Omental fat pad (tissue), 4 donors: ENCODE results near the gene TNFRSF25. TPM values are rescaled to one million over a fixed set of nuclear protein-coding genes. Genes with fewer than 3 reads are reported as not detected.
A peak's percentile ranks its signal among the peaks of the same experiment; 100 is the strongest.

Experiments used
- ATAC-seq: fragments of 150-250 bp; one replicate; pipeline ENCODE4 v1.9.1; 2016; ENCODE audit warnings: mild to moderate bottlenecking, moderate library complexity; ENCODE audit not compliant: low FRiP score
- DNase-seq: peaks from one replicate; pipeline ENCODE4 v3.0.0-alpha.2; 2019; ENCODE audit warnings: low spot score
- total RNA-seq, 4 donors: library from RNA; depleted of rRNA; stranded (reverse); fragments of >200 nt; gene quantifications; one replicate each; pipeline ENCODE4 v1.1.0, GENCODE V29; 2016
- TF ChIP-seq, protein P1 (sequence below), 3 donors: fragments of 450-650 bp; IDR thresholded peaks; one replicate each; pipeline ENCODE4 v1.5.1; 2016 to 2017; ENCODE audit warnings: antibody characterized with exemption in 3 of 3, mild to moderate bottlenecking in 3 of 3, moderate library complexity in 2 of 3

TNFRSF25 gene
- total RNA-seq, 4 donors from 2014 or later = 4.4 to 25.5 (median 6.6) TPM

DNA sequence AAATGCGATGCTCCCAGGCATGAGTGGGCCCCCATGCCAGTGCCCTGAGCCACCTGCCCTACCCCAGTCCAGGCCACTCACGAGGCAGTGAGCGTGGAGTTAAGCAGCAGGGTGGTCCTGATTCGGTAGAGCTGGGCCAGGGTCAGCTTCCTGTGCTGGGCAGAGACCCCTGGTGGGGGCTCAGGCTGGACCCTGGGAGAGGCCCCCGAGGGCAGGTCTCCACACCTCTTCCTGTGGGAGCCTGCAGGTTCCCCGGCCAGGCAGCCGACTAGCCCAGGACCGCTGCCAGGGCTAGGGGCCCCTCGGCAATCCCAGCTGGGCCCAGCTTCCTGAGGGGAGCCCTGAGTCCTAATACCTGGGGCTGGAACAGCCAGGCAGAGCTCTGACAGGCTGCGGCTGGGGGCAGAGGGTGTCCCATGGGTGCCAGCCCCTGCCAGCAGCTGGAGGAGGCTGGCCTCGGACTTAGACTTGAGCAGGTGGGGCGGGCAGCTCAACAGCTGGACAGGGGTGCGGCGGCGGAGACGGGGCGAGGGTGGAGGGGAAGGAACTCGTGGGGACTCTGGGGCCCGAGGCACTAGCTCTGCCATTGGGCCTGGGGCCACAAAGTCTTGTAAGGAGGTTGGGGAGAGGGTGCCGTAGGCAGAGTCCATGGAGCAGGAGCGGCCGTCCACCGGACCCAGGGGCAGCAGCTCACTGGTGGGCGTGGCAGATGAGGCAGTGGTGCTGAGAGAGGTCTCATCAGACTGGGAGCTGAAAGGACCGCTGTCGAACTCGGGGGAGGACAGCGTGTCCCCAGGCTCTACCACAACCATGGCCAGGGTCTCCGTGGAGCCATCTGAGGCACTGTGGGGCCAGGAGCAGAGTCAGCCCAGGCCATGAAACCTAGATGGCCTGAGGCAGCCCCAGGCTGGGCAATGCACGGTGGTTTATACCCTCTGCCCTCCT is 2.0 kb upstream of the TNFRSF25 start:
- TF ChIP-seq, protein P1, sequence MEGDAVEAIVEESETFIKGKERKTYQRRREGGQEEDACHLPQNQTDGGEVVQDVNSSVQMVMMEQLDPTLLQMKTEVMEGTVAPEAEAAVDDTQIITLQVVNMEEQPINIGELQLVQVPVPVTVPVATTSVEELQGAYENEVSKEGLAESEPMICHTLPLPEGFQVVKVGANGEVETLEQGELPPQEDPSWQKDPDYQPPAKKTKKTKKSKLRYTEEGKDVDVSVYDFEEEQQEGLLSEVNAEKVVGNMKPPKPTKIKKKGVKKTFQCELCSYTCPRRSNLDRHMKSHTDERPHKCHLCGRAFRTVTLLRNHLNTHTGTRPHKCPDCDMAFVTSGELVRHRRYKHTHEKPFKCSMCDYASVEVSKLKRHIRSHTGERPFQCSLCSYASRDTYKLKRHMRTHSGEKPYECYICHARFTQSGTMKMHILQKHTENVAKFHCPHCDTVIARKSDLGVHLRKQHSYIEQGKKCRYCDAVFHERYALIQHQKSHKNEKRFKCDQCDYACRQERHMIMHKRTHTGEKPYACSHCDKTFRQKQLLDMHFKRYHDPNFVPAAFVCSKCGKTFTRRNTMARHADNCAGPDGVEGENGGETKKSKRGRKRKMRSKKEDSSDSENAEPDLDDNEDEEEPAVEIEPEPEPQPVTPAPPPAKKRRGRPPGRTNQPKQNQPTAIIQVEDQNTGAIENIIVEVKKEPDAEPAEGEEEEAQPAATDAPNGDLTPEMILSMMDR (IDR thresholded peaks at IDR 0.05) = no peak
- ATAC-seq (no peak), DNase-seq (no peak)

DNA sequence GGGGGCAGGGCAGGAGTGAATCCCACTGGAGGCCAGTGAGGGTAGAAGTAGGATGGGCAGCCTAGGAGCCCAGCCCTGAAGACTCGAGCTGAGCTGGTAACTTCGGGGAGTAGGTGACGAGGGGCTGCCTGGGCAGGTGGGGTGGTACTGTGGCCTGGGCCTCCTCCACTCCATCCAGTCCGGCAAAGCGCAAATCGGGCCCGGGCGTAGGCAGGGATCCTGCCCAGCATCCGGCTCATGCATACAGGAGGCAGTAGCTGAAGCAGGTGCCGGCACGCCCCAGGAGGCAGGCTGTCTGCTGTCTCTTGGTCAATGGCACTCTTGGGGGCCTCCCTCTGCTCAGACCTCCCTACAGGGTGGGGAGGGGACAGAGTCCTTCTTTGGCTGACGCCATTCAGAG is 1.3 kb upstream of the TNFRSF25 start:
- no peak for DNase-seq
- peak; percentile 11 for ATAC-seq
- TF ChIP-seq, protein P1 (IDR thresholded peaks at IDR 0.05) = no peak

DNA sequence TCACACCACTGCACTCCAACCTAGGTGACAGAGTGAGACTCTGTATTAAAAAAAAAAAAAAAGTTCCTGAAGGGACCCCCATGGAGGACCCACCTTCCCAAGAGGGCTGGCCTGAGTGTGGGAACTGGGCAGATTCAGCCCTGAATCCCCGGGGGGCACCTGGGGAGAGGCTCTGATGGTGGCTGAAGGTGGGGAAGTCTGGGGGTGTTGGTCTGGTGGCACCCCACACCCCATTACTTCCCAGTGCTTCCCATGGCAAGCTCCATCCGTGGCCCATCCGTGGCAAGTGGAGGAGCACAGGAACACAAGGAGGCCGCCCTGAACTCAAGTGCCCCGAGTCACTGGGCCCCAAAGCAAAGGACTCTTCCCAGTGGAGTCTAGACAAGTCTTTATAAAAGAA is 778 bp upstream of the TNFRSF25 start:
- TF ChIP-seq, protein P1 (IDR thresholded peaks at IDR 0.05) = no peak
- ATAC-seq (no peak), DNase-seq (no peak)

DNA sequence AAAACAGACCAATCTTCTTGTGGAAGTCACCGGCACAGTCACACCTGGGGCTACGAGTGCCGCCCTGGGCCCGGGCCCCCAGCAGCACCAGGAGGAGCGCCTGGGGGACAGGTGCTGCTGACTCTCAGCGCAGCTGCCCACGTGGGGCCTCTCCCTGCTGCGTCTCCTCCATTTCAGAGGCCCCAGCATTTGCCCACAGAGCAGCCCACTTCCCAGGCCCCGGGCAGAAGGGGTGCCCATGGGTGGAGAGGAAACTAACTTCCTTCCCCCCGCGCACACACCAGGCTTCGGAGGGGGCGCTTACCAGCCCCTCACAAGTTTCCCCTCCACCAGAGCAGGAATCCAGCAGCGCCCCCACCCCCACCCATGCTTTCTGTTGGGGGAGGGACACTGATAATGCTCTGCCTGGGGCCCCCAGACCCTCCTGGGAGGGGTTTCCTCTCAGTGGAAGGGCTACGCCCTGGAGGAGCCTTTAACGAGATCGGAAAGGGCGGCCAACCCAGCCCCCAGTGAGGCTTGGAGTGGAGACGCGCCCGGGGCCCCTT is 440 bp downstream of the TNFRSF25 start:
- ATAC-seq = no peak
- no peak for DNase-seq
- TF ChIP-seq, protein P1 (IDR thresholded peaks at IDR 0.05) = no peak

DNA sequence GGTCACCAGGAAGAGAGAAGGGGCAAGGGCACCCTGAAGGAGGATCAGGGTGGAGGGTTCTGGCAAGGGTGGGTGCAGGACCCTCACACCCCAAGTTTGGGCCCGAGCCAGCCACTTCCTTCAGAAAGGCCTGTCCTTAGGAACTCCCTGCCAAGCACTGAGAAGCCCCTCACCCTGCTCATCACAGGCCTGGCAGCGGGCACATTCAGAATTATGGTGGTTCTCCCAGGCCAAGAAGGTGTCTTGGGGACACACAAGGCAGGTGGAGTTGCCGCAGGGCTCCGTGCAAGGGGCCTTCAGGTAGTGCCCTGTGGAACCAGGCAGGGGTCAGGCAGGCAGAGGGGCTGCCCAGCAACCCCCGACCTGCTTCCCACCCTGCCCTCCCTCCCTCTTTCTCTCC is 1.1 kb downstream of the TNFRSF25 start:
- TF ChIP-seq, protein P1 (IDR thresholded peaks at IDR 0.05) = no peak
- DNase-seq (no peak), ATAC-seq (no peak)

DNA sequence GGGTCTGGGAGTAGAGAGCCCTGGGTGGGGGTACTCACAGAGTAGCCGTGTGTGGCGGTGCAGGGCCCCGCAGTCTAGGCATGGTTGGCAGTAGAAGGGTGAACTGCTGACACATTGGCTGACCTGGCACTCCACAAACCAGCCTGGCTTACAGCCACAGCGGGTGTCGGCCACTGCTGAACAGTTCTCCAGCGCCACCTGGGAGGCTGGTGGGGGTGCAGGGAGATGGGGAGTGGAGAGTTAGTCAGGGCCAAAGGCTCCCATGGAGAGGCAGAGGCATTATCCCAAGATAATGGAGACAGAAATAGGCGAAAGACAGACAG is 1.5 kb downstream of the TNFRSF25 start:
- DNase-seq (no peak), ATAC-seq (no peak)
- TF ChIP-seq, protein P1 (IDR thresholded peaks at IDR 0.05) = no peak

DNA sequence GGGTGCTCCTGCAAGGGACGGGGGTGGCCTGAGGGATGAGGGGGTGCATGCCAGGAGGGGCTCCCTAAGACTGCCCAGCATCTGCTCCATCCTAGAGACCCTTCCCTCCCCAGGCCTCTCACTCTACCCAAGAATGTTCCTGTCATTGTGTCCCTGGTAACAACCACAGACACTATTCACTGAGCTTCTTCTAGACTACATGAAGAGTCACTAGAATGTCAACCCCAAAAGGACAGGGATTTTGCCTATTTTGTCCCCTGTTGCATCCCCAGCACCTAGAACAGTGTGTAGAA is 2.9 kb downstream of the TNFRSF25 start:
- TF ChIP-seq, protein P1 (IDR thresholded peaks at IDR 0.05) = no peak
- DNase-seq (no peak), ATAC-seq (no peak)
